ENCODE data around the gene ST6GALNAC3. TPM values are rescaled to one million over a fixed set of nuclear protein-coding genes. Genes with fewer than 3 reads are reported as not detected.

The ST6GALNAC3 gene
- total RNA-seq, 1 experiment from 2014 or later = 2.2 TPM

DNA sequence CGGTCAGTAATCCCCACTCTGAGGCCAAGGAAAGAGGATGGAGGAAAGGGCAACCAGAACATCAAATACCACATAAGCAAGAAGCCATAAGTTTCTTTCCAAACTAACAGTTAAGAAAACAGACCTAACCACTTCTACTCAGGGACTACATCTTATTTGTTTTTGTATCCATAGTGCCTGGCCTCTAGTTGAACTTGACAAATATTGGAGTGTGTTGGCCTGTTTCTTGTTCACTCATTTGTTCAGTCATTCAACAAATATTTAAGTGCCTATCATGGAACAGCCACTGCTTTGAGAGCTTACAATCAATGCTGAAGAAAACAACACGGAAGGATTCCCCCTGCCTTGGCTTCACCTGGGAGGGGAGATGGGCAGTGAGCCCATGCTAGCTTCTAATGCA is 69.7 kb downstream of the ST6GALNAC3 start:
- Histone ChIP-seq H3K36me3 (ENCODE audit: control insufficient read depth in 1 of 2, insufficient read depth in 2 of 2, low read length in 2 of 2) (no peaks in the 10 kb centered on the region), H2AFZ (ENCODE audit: low read depth, low read length, poor library complexity, severe bottlenecking) (no peak overlapping the region), H3K9ac (ENCODE audit: low read length) (no peak overlapping the region), H3K27ac (ENCODE audit: low read depth, low read length) (no peak overlapping the region), H3K9me3 (ENCODE audit: control insufficient read depth in 1 of 2, insufficient read depth in 1 of 2, low read depth in 1 of 2, low read length in 2 of 2) (no peaks in the 10 kb centered on the region), H3K4me1 (ENCODE audit: control insufficient read depth in 1 of 2, insufficient read depth in 2 of 2, low read length in 2 of 2) (0 out of 4 replicates have a peak, but pooled peaks cover 0 to 3% of the 10 kb centered on the region in 2 experiments), H3K27me3 (ENCODE audit: insufficient read depth, low read length) (no peaks in the 10 kb centered on the region), H3K4me2 (ENCODE audit: low read length) (no peak overlapping the region), H3K79me2 (ENCODE audit: insufficient read depth, low read length) (no peaks in the 10 kb centered on the region), H3K4me3 (replicated peaks in 1 of 2; ENCODE audit: low read depth in 1 of 2, low read length in 2 of 2) (no peak overlapping the region), H3K9me2 (ENCODE audit: insufficient read depth) (no peaks in the 10 kb centered on the region; the same call in 1 of the 2 replicates), H4K20me1 (ENCODE audit: insufficient read depth) (no peaks in the 10 kb centered on the region)
- no peak for TF ChIP-seq TCF7L2 (IDR thresholded peaks at IDR 0.05; ENCODE audit: borderline replicate concordance, extremely low read depth, insufficient read depth, insufficient read length)
- TF ChIP-seq YY1 (IDR thresholded peaks at IDR 0.05; ENCODE audit: extremely low read depth, insufficient replicate concordance, low read depth, low read length) = no peak
- TF ChIP-seq JUND (IDR thresholded peaks at IDR 0.05) = no peak
- no peak for TF ChIP-seq ELF1 (IDR thresholded peaks at IDR 0.05; ENCODE audit: borderline replicate concordance, low read depth)
- no peak for TF ChIP-seq EZH2phosphoT487 (IDR thresholded peaks at IDR 0.05; ENCODE audit: borderline replicate concordance)
- TF ChIP-seq ZNF274 (IDR thresholded peaks at IDR 0.05; ENCODE audit: low read depth, low read length) = no peak
- TF ChIP-seq, protein P1, sequence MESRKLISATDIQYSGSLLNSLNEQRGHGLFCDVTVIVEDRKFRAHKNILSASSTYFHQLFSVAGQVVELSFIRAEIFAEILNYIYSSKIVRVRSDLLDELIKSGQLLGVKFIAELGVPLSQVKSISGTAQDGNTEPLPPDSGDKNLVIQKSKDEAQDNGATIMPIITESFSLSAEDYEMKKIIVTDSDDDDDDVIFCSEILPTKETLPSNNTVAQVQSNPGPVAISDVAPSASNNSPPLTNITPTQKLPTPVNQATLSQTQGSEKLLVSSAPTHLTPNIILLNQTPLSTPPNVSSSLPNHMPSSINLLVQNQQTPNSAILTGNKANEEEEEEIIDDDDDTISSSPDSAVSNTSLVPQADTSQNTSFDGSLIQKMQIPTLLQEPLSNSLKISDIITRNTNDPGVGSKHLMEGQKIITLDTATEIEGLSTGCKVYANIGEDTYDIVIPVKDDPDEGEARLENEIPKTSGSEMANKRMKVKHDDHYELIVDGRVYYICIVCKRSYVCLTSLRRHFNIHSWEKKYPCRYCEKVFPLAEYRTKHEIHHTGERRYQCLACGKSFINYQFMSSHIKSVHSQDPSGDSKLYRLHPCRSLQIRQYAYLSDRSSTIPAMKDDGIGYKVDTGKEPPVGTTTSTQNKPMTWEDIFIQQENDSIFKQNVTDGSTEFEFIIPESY (IDR thresholded peaks at IDR 0.05; ENCODE audit: extremely low read depth, insufficient replicate concordance, low read length) = no peak
- no peak for TF ChIP-seq MAX (IDR thresholded peaks at IDR 0.05)
- TF ChIP-seq SP1 (IDR thresholded peaks at IDR 0.05; ENCODE audit: low read depth) = no peak
- DNase-seq (ENCODE audit: low read depth, low spot score) (no peak), ATAC-seq (no peak)
- ChIA-PET CTCF (interaction anchor here (1.0 kb wide), 1 partner anchor 236 kb away, joined by 4 read pairs; no protein-coding TSS in a partner anchor), RAD21 (ENCODE audit: low non-redundant PET in 1 of 2, low total read pairs in 2 of 2, uncharacterized antibody in 2 of 2, unreplicated experiment in 2 of 2) (no interaction called here), POLR2A (no interaction called here)
- intact Hi-C loops (cut with micrococcal nuclease) = loop anchor here (10.0 kb wide), 1 partner anchor 149 kb away; no protein-coding TSS in a partner anchor
- BruUV-seq (replicated peaks) = no TSS peak

Data from HCT116 (cell line).